Endothelial cell (in vitro differentiated cells): ENCODE results near the gene ETF1. TPM values are rescaled to one million over a fixed set of nuclear protein-coding genes. Genes with fewer than 3 reads are reported as not detected.

Experiments
- DNase-seq: peaks from one replicate; pipeline ENCODE4 v3.0.0; 2021; ENCODE audit warnings: low spot score
- H3K27ac Mint-ChIP-seq: one replicate; pipeline ENCODE4 v1.8.0; 2021; ENCODE audit warnings: mixed read lengths, inconsistent platforms; ENCODE audit not compliant: unreplicated experiment
- H3K27me3 Mint-ChIP-seq: one replicate; pipeline ENCODE4 v1.8.0; 2021; ENCODE audit warnings: mild to moderate bottlenecking, moderate library complexity, mixed read lengths, inconsistent platforms; ENCODE audit not compliant: unreplicated experiment
- H3K36me3 Mint-ChIP-seq: one replicate; pipeline ENCODE4 v1.8.0; 2021; ENCODE audit warnings: mild to moderate bottlenecking, low read depth, mixed read lengths, inconsistent platforms; ENCODE audit not compliant: unreplicated experiment
- H3K4me1 Mint-ChIP-seq: one replicate; pipeline ENCODE4 v1.8.0; 2021; ENCODE audit warnings: mild to moderate bottlenecking, mixed read lengths, inconsistent platforms; ENCODE audit not compliant: unreplicated experiment
- H3K4me3 Mint-ChIP-seq: one replicate; pipeline ENCODE4 v1.8.0; 2021; ENCODE audit warnings: mild to moderate bottlenecking, mixed read lengths, inconsistent platforms; ENCODE audit not compliant: unreplicated experiment
- H3K9me3 Mint-ChIP-seq: one replicate; pipeline ENCODE4 v1.8.0; 2021; ENCODE audit warnings: mixed read lengths, inconsistent platforms; ENCODE audit not compliant: unreplicated experiment
- CTCF ChIP-seq: fragments of 200-600 bp; sonication (generic); IDR thresholded peaks from one replicate; pipeline ENCODE4 v1.5.0; 2021; ENCODE audit warnings: antibody characterized with exemption; ENCODE audit not compliant: unreplicated experiment
- total RNA-seq: library from RNA; stranded (reverse); fragmentation: NEBNext Ultra II Directional; extraction: Animal tissue kit (Norgen Biotek cat#: 25700); gene quantifications from one replicate; pipeline ENCODE4 v1.2.1, GENCODE V29; 2021; ENCODE audit not compliant: unreplicated experiment

Gene ETF1
- total RNA-seq, 1 donor from 2014 or later: 84.7 TPM

- H3K27ac Mint-ChIP-seq: peak overlapping the region; percentile 54
- TF ChIP-seq CTCF: no peak
- peaks cover 3% of the 10 kb centered on the region for H3K27me3 Mint-ChIP-seq
- peaks cover 10% of the 10 kb centered on the region for H3K36me3 Mint-ChIP-seq
- no peaks in the 10 kb centered on the region for H3K9me3 Mint-ChIP-seq
- peak overlapping the region; percentile 42 for H3K4me3 Mint-ChIP-seq
- DNase-seq: no peak
- H3K4me1 Mint-ChIP-seq: peaks cover 7% of the 10 kb centered on the region
These were observed 19.6 kb downstream of the ETF1 start for GRCh38 chr5:138523406-138523805.

- no peaks in the 10 kb centered on the region for H3K9me3 Mint-ChIP-seq
- TF ChIP-seq CTCF: no peak
- peaks cover 7% of the 10 kb centered on the region for H3K4me1 Mint-ChIP-seq
These were observed 22.1 kb downstream of the ETF1 start for GRCh38 chr5:138520971-138521370.

GRCh38 chr5:138517437-138517836, 25.6 kb downstream of the ETF1 start:
- H3K36me3 Mint-ChIP-seq: peaks cover 24% of the 10 kb centered on the region
- H3K4me3 Mint-ChIP-seq: no peak overlapping the region
- H3K4me1 Mint-ChIP-seq: peaks cover 7% of the 10 kb centered on the region
- no peak for TF ChIP-seq CTCF
- H3K27me3 Mint-ChIP-seq: no peaks in the 10 kb centered on the region
- no peak overlapping the region for H3K27ac Mint-ChIP-seq
- DNase-seq: no peak
- no peaks in the 10 kb centered on the region for H3K9me3 Mint-ChIP-seq

More at GRCh38 chr5:138520971-138521370, 22.1 kb downstream of the ETF1 start:
- no peak for DNase-seq
- Mint-ChIP-seq H3K36me3 (peaks cover 19% of the 10 kb centered on the region), H3K4me3 (no peak overlapping the region), H3K27me3 (no peaks in the 10 kb centered on the region), H3K27ac (no peak overlapping the region)

- no peaks in the 10 kb centered on the region for H3K9me3 Mint-ChIP-seq
- H3K4me1 Mint-ChIP-seq: peaks cover 2% of the 10 kb centered on the region
- no peaks in the 10 kb centered on the region for H3K27me3 Mint-ChIP-seq
- peaks cover 31% of the 10 kb centered on the region for H3K36me3 Mint-ChIP-seq
- H3K27ac Mint-ChIP-seq: no peak overlapping the region
- TF ChIP-seq CTCF: no peak
- H3K4me3 Mint-ChIP-seq: no peak overlapping the region
- DNase-seq: no peak
These were observed 27.3 kb downstream of the ETF1 start for GRCh38 chr5:138515556-138516245.

GRCh38 chr5:138514021-138514420, 29.0 kb downstream of the ETF1 start:
- Mint-ChIP-seq H3K4me1 (no peaks in the 10 kb centered on the region), H3K27ac (no peak overlapping the region), H3K36me3 (peaks cover 38% of the 10 kb centered on the region), H3K9me3 (no peaks in the 10 kb centered on the region), H3K27me3 (peaks cover 1% of the 10 kb centered on the region), H3K4me3 (no peak overlapping the region)
- TF ChIP-seq CTCF: no peak
- no peak for DNase-seq
